ENCODE data around the gene ACP2. TPM values are rescaled to one million over a fixed set of nuclear protein-coding genes. Genes with fewer than 3 reads are reported as not detected.

ACP2 gene
- polyA plus RNA-seq, 2 of the 4 experiments (the other 2 are of a cell fraction): 13.6 to 19.7 TPM

DNA sequence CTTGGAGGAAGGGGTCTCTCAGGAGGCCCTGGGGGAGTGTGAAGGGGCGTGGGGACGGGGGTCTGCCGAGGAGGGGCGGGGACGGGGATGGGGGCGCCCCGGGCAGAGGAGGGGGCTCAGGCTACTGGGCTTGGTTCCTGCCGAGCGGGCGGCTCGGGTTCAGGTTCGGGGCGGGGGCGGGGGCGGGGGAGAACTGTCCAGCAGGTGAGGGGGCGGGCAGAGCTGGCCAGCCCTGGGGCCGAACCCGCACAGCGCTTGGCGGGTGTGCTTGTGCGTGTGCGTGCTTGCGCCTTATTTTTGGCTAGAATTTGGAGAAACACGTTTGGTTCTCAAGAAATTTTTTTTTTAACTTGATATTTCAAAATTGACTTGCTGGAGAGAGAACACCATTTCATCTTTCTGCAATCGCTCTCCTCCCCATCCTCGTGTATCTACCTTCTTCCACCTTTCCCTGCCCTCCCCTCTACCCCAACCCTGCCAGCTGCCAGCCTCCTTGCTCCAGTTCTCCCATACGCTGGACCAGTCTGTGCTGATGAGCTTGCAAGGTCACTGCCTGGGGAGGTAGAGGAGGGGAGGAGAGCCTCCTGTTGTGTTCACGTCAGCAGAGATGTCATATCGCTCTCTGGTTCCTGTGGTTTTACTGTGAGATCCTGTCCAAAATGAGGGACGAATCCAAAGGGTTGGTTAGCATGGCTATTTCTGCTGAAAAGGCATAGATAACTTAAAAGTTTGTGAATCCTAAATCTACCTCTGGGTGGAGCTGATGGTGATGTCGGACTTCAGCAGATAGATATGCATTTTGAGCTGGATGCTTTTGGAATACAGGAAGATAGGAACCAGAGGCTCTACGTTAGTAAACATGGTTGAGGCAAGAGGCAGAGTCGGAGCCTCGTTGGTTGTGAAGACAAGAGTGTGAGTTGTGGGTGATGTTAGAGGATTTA is 22.0 kb upstream of the ACP2 start (continued):
- TF ChIP-seq, protein P1, sequence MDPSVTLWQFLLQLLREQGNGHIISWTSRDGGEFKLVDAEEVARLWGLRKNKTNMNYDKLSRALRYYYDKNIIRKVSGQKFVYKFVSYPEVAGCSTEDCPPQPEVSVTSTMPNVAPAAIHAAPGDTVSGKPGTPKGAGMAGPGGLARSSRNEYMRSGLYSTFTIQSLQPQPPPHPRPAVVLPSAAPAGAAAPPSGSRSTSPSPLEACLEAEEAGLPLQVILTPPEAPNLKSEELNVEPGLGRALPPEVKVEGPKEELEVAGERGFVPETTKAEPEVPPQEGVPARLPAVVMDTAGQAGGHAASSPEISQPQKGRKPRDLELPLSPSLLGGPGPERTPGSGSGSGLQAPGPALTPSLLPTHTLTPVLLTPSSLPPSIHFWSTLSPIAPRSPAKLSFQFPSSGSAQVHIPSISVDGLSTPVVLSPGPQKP (IDR thresholded peaks at IDR 0.05; ENCODE audit: low read depth, low read length): no peak
- peak; percentile 65 for TF ChIP-seq MAFK (IDR thresholded peaks at IDR 0.05; ENCODE audit: partially characterized antibody)
- TF ChIP-seq, protein P2, sequence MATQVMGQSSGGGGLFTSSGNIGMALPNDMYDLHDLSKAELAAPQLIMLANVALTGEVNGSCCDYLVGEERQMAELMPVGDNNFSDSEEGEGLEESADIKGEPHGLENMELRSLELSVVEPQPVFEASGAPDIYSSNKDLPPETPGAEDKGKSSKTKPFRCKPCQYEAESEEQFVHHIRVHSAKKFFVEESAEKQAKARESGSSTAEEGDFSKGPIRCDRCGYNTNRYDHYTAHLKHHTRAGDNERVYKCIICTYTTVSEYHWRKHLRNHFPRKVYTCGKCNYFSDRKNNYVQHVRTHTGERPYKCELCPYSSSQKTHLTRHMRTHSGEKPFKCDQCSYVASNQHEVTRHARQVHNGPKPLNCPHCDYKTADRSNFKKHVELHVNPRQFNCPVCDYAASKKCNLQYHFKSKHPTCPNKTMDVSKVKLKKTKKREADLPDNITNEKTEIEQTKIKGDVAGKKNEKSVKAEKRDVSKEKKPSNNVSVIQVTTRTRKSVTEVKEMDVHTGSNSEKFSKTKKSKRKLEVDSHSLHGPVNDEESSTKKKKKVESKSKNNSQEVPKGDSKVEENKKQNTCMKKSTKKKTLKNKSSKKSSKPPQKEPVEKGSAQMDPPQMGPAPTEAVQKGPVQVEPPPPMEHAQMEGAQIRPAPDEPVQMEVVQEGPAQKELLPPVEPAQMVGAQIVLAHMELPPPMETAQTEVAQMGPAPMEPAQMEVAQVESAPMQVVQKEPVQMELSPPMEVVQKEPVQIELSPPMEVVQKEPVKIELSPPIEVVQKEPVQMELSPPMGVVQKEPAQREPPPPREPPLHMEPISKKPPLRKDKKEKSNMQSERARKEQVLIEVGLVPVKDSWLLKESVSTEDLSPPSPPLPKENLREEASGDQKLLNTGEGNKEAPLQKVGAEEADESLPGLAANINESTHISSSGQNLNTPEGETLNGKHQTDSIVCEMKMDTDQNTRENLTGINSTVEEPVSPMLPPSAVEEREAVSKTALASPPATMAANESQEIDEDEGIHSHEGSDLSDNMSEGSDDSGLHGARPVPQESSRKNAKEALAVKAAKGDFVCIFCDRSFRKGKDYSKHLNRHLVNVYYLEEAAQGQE (IDR thresholded peaks at IDR 0.05): no peak
- no peak for TF ChIP-seq MAZ (IDR thresholded peaks at IDR 0.05; ENCODE audit: borderline replicate concordance, low read depth, low read length)

DNA sequence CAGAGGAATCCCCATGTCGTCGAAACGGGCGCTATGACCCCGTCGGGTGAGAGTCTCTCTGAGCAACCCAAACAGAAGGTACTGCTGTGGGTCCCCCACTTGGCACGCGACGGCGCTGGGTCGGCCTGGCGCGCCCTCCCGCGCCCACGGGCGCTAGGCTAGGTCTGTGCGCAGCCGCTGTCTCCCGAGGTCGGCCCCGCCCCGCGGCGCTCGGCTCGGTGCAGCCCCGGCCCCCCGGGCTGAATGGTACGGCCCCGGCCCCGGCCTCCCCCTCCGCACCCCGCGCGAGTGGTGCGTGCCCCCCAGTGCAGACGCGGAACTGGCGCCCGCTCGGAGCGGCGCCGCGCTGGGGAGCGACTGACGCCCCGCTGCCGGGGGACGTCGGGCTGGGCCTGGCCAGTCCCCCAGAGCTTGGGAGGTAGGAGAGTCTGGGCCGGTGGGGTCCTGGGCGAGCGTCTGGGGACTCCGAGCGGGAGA is 21.3 kb upstream of the ACP2 start, which contains the start of gene MADD:
MADD (plus strand) TSS at position 305 of the 477 bp plus-strand sequence.
- ATAC-seq (peak; percentile 86 to 92), FAIRE-seq (no peak), DNase-seq (ENCODE audit: low read depth in 1 of 2, low spot score in 1 of 2) (peak; percentile 80 to 89)
- Histone ChIP-seq H3K27ac (peak within 1 kb of the TSS; percentile 95 to 99), H3K4me2 (peak within 1 kb of the TSS; percentile 97), H3K4me3 (peak within 1 kb of the TSS; percentile 72), H3K4me1 (peaks cover 30% of the 10 kb centered on the region), H3K9me3 (no peaks in the 10 kb centered on the region)
- WGBS (ENCODE audit: missing lambda C conversion rate): no CpG with 5 or more reads among the region's 57 CpGs
- POLR2A ChIA-PET: interaction anchor here (0.9 to 1.6 kb wide), 3 partner anchors 23 to 85 kb away, joined by 3 to 6 read pairs (median 6); no protein-coding TSS in a partner anchor
- CTCF ChIA-PET: interaction anchor here (1.4 to 3.9 kb wide), 4 partner anchors 21 to 91 kb away, joined by 4 to 30 read pairs (median 6); partner anchors contain the start of gene ACP2
- no peak for TF ChIP-seq CHD4 (IDR thresholded peaks at IDR 0.05; ENCODE audit: borderline replicate concordance)
- no peak for TF ChIP-seq MYC (IDR thresholded peaks at IDR 0.05; ENCODE audit: borderline replicate concordance, low read length)
- TF ChIP-seq, protein P1 (IDR thresholded peaks at IDR 0.05; ENCODE audit: low read depth, low read length): no peak
- TF ChIP-seq EHF (CRISPR knock-in tag; IDR thresholded peaks at IDR 0.05): no peak
- no peak for TF ChIP-seq POLR2AphosphoS2 (conservative IDR thresholded peaks at IDR 0.05; ENCODE audit: low read length)
- TF ChIP-seq PHF8 (IDR thresholded peaks at IDR 0.05; ENCODE audit: borderline replicate concordance, low read depth): peak; percentile 43
- TF ChIP-seq TFCP2L1 (CRISPR knock-in tag; IDR thresholded peaks at IDR 0.05): no peak
- no peak for TF ChIP-seq ZSCAN20 (CRISPR knock-in tag; IDR thresholded peaks at IDR 0.05)
- no peak for TF ChIP-seq CEBPB (IDR thresholded peaks at IDR 0.05)
- TF ChIP-seq, protein P2 (IDR thresholded peaks at IDR 0.05): no peak
- TF ChIP-seq, protein P3, sequence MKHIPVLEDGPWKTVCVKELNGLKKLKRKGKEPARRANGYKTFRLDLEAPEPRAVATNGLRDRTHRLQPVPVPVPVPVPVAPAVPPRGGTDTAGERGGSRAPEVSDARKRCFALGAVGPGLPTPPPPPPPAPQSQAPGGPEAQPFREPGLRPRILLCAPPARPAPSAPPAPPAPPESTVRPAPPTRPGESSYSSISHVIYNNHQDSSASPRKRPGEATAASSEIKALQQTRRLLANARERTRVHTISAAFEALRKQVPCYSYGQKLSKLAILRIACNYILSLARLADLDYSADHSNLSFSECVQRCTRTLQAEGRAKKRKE (CRISPR knock-in tag; IDR thresholded peaks at IDR 0.05; ENCODE audit: low read depth): no peak
- TF ChIP-seq HDAC2 (IDR thresholded peaks at IDR 0.05): no peak
- TF ChIP-seq FOSL2 (IDR thresholded peaks at IDR 0.05): no peak
- TF ChIP-seq FOSL2 (CRISPR knock-in tag; IDR thresholded peaks at IDR 0.05): no peak
- TF ChIP-seq HEYL (CRISPR knock-in tag; IDR thresholded peaks at IDR 0.05): no peak
- TF ChIP-seq JUNB (IDR thresholded peaks at IDR 0.05): no peak
- no peak for TF ChIP-seq NFE2L2 (conservative IDR thresholded peaks at IDR 0.05; ENCODE audit: low read length)
- TF ChIP-seq EP300 (IDR thresholded peaks at IDR 0.05): no peak
- TF ChIP-seq SMC3 (IDR thresholded peaks at IDR 0.05): 0 out of 3 replicates have a peak, but pooled peaks have one; percentile 23
- no peak for TF ChIP-seq CBX8 (IDR thresholded peaks at IDR 0.05)
- TF ChIP-seq RFX5 (IDR thresholded peaks at IDR 0.05): no peak
- no peak for TF ChIP-seq ESRRA (IDR thresholded peaks at IDR 0.05; ENCODE audit: borderline replicate concordance, low read length)
- TF ChIP-seq RCOR1 (IDR thresholded peaks at IDR 0.05; ENCODE audit: low read depth, low read length): no peak
- no peak for TF ChIP-seq ZNF302 (CRISPR knock-in tag; IDR thresholded peaks at IDR 0.05)
- peak; percentile 40; the same call in 1 of the 2 replicates for TF ChIP-seq GATA3 (IDR thresholded peaks at IDR 0.05; ENCODE audit: borderline replicate concordance)

Data from A549 (cell line).